PC-3 (cell line): Measurements from ENCODE around the gene ESRP2.

Experiments used
- EZH2 ChIP-seq: fragments of 300-600 bp; sonication (generic); IDR thresholded peaks from one replicate; pipeline ENCODE4 v1.6.1; 2017; ENCODE audit warnings: antibody characterized with exemption, mild to moderate bottlenecking, low read length; ENCODE audit not compliant: unreplicated experiment
- TF ChIP-seq, protein P1 (sequence below): fragments of 300-600 bp; sonication (generic); conservative IDR thresholded peaks from 2 replicates; pipeline ENCODE4 v1.5.1; 2017; ENCODE audit warnings: antibody characterized with exemption, low read depth, mild to moderate bottlenecking, low read length

DNA sequence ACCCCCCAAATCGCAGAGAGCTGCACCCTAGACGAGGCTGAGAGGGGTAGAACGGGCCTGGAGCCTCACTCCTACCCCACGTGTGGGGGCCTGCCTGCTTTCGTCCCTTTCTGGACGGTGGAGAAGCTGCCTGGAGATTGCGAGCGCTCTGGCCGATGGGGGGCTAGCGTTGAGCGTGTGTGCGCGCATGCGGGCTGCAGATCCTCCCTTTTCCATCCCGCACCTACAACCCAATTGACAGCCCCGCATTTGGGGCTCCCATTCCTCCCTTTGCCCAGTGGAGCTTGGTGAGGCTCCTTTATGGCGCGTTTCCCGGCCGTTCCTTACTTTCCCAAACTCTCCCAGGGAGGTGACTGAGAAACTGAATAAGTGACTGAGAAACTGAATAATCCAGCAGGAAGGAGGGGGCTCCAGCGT is 907 bp upstream of the ESRP2 start:
- TF ChIP-seq, protein P1, sequence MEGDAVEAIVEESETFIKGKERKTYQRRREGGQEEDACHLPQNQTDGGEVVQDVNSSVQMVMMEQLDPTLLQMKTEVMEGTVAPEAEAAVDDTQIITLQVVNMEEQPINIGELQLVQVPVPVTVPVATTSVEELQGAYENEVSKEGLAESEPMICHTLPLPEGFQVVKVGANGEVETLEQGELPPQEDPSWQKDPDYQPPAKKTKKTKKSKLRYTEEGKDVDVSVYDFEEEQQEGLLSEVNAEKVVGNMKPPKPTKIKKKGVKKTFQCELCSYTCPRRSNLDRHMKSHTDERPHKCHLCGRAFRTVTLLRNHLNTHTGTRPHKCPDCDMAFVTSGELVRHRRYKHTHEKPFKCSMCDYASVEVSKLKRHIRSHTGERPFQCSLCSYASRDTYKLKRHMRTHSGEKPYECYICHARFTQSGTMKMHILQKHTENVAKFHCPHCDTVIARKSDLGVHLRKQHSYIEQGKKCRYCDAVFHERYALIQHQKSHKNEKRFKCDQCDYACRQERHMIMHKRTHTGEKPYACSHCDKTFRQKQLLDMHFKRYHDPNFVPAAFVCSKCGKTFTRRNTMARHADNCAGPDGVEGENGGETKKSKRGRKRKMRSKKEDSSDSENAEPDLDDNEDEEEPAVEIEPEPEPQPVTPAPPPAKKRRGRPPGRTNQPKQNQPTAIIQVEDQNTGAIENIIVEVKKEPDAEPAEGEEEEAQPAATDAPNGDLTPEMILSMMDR, result no peak
- TF ChIP-seq EZH2, result no peak
